ENCODE data around the gene SMIM45.
"Not testable (repeated sequence)": the region's sequence is repeated elsewhere in the genome, so short reads cannot be mapped to it uniquely, and the experiment has no call there.

SMIM45 gene

GRCh38 chr22:41935015-41935351 is 17.0 kb upstream of the SMIM45 start:
- no peak overlapping the region for H3K4me3 Mint-ChIP-seq
- no peak overlapping the region for H3K27ac Mint-ChIP-seq
- peaks cover 7 to 12% (median 8%) of the 10 kb centered on the region in 3 donors for H3K27me3 Mint-ChIP-seq (ENCODE audit: low read depth in 3 of 3)
- no peak for DNase-seq
- H3K36me3 Mint-ChIP-seq: no peaks in the 10 kb centered on the region
- H3K4me1 Mint-ChIP-seq: peaks cover 6 to 7% of the 10 kb centered on the region in 2 donors
- H3K9me3 Mint-ChIP-seq: no peaks in the 10 kb centered on the region

GRCh38 chr22:41935509-41935908 is 16.4 kb upstream of the SMIM45 start:
- no peaks in the 10 kb centered on the region for H3K36me3 Mint-ChIP-seq
- H3K27me3 Mint-ChIP-seq (ENCODE audit: low read depth in 3 of 3): peaks cover 9 to 13% (median 11%) of the 10 kb centered on the region in 3 donors
- H3K27ac Mint-ChIP-seq: no peak overlapping the region
- DNase-seq: no peak
- H3K4me1 Mint-ChIP-seq: peaks cover 8 to 12% of the 10 kb centered on the region in 2 donors
- H3K4me3 Mint-ChIP-seq: no peak overlapping the region
- H3K9me3 Mint-ChIP-seq: no peaks in the 10 kb centered on the region

- Mint-ChIP-seq H3K9me3 (no peaks in the 10 kb centered on the region), H3K27me3 (ENCODE audit: low read depth in 3 of 3) (peaks cover 9 to 20% (median 15%) of the 10 kb centered on the region in 3 donors), H3K4me3 (no peak overlapping the region), H3K27ac (no peak overlapping the region), H3K36me3 (no peaks in the 10 kb centered on the region), H3K4me1 (peaks cover 15 to 21% of the 10 kb centered on the region in 2 donors)
- DNase-seq: no peak
These were observed 15.1 kb upstream of the SMIM45 start for GRCh38 chr22:41936894-41937169.

GRCh38 chr22:41939981-41940831 is 11.7 kb upstream of the SMIM45 start:
- H3K4me3 Mint-ChIP-seq: peak overlapping the region in 3 of 5 donors; percentile 39 to 89 (median 65)
- no peaks in the 10 kb centered on the region for H3K9me3 Mint-ChIP-seq
- peaks cover 9 to 21% (median 15%) of the 10 kb centered on the region in 3 donors for H3K27me3 Mint-ChIP-seq (ENCODE audit: low read depth in 3 of 3)
- peak overlapping the region; percentile 84 to 100 (median 90) for H3K27ac Mint-ChIP-seq
- DNase-seq: peak; percentile 43 to 89 (median 58)
- H3K36me3 Mint-ChIP-seq: no peaks in the 10 kb centered on the region
- peaks cover 18 to 21% of the 10 kb centered on the region in 2 donors for H3K4me1 Mint-ChIP-seq

GRCh38 chr22:41940832-41941765 is 10.9 kb upstream of the SMIM45 start:
- Mint-ChIP-seq H3K27ac (peak overlapping the region; percentile 76 to 100 (median 85)), H3K4me3 (peak overlapping the region in 2 of 5 donors; percentile 62 to 89), H3K9me3 (no peaks in the 10 kb centered on the region), H3K27me3 (ENCODE audit: low read depth in 3 of 3) (peaks cover 9 to 23% (median 15%) of the 10 kb centered on the region in 3 donors), H3K36me3 (no peaks in the 10 kb centered on the region), H3K4me1 (peaks cover 24 to 28% of the 10 kb centered on the region in 2 donors)
- peak; percentile 77 to 86 (median 79) for DNase-seq

- peak overlapping the region in 2 of 6 donors; percentile 15 to 47 for H3K27ac Mint-ChIP-seq
- peaks cover 11 to 25% (median 15%) of the 10 kb centered on the region in 3 donors for H3K27me3 Mint-ChIP-seq (ENCODE audit: low read depth in 3 of 3)
- peaks cover 32 to 38% of the 10 kb centered on the region in 2 donors for H3K4me1 Mint-ChIP-seq
- H3K4me3 Mint-ChIP-seq: peak overlapping the region in 2 of 5 donors; percentile 3 to 15
- no peaks in the 10 kb centered on the region for H3K36me3 Mint-ChIP-seq
- DNase-seq: no peak
- H3K9me3 Mint-ChIP-seq: no peaks in the 10 kb centered on the region
These were observed 8.2 kb upstream of the SMIM45 start for GRCh38 chr22:41943661-41944209.

- no peaks in the 10 kb centered on the region for H3K36me3 Mint-ChIP-seq
- H3K4me3 Mint-ChIP-seq: peak within 1 kb of the TSS; percentile 91 to 94 (median 93)
- no peaks in the 10 kb centered on the region for H3K9me3 Mint-ChIP-seq
- DNase-seq: peak; percentile 81 to 85 (median 82)
- peaks cover 17% of the 10 kb centered on the region in 2 donors for H3K4me1 Mint-ChIP-seq
- H3K27ac Mint-ChIP-seq: peak within 1 kb of the TSS; percentile 49 to 86 (median 68)
- H3K27me3 Mint-ChIP-seq (ENCODE audit: low read depth in 3 of 3): peaks cover 0 to 6% (median 3%) of the 10 kb centered on the region in 3 donors
These were observed 5.1 kb upstream of the SMIM45 start, which contains the start of gene CENPM for GRCh38 chr22:41946629-41947423. TSS of gene CENPM (minus strand) at chr22:41947152. CDS start at chr22:41947076, 76 bp downstream.

GRCh38 chr22:41947424-41948080 is 4.4 kb upstream of the SMIM45 start:
- H3K9me3 Mint-ChIP-seq: no peaks in the 10 kb centered on the region
- peaks cover 17% of the 10 kb centered on the region in 2 donors for H3K4me1 Mint-ChIP-seq
- H3K27ac Mint-ChIP-seq: peak overlapping the region in 1 of 6 donors; percentile 70
- H3K4me3 Mint-ChIP-seq: peak overlapping the region; percentile 91 to 94 (median 93)
- H3K36me3 Mint-ChIP-seq: no peaks in the 10 kb centered on the region
- peaks cover 0 to 6% (median 3%) of the 10 kb centered on the region in 3 donors for H3K27me3 Mint-ChIP-seq (ENCODE audit: low read depth in 3 of 3)
- DNase-seq: no peak

GRCh38 chr22:41948142-41948541 is 3.8 kb upstream of the SMIM45 start:
- Mint-ChIP-seq H3K4me3 (peak overlapping the region in 2 of 5 donors; percentile 14 to 17), H3K27ac (no peak overlapping the region), H3K4me1 (peaks cover 17% of the 10 kb centered on the region in 2 donors), H3K9me3 (no peaks in the 10 kb centered on the region), H3K36me3 (no peaks in the 10 kb centered on the region), H3K27me3 (ENCODE audit: low read depth in 3 of 3) (peaks cover 0 to 5% (median 4%) of the 10 kb centered on the region in 3 donors)
- no peak for DNase-seq

GRCh38 chr22:41948928-41949296 is 3.0 kb upstream of the SMIM45 start:
- not testable (repeated sequence) for DNase-seq; H3K36me3 Mint-ChIP-seq; H3K4me3 Mint-ChIP-seq; H3K27ac Mint-ChIP-seq; H3K9me3 Mint-ChIP-seq; H3K27me3 Mint-ChIP-seq (ENCODE audit: low read depth in 3 of 3)
- peaks cover 17% of the 10 kb centered on the region in 2 donors for H3K4me1 Mint-ChIP-seq

- Mint-ChIP-seq H3K36me3 (no peaks in the 10 kb centered on the region), H3K27me3 (ENCODE audit: low read depth in 3 of 3) (peaks cover 0 to 5% (median 4%) of the 10 kb centered on the region in 3 donors), H3K9me3 (no peaks in the 10 kb centered on the region), H3K4me3 (no peak overlapping the region), H3K27ac (no peak overlapping the region), H3K4me1 (peaks cover 17% of the 10 kb centered on the region in 2 donors)
- no peak for DNase-seq
These were observed 2.5 kb upstream of the SMIM45 start for GRCh38 chr22:41949297-41949965.

GRCh38 chr22:41952713-41953112 is 763 bp downstream of the SMIM45 start:
- peaks cover 5 to 6% of the 10 kb centered on the region in 2 donors for H3K4me1 Mint-ChIP-seq
- DNase-seq: no peak
- H3K9me3 Mint-ChIP-seq: no peaks in the 10 kb centered on the region
- H3K4me3 Mint-ChIP-seq: no peak overlapping the region
- H3K36me3 Mint-ChIP-seq: no peaks in the 10 kb centered on the region
- H3K27ac Mint-ChIP-seq: no peak overlapping the region
- peaks cover 0 to 3% (median 2%) of the 10 kb centered on the region in 3 donors for H3K27me3 Mint-ChIP-seq (ENCODE audit: low read depth in 3 of 3)
